K562 (cell line): ENCODE data around the gene NR3C1. TPM values are rescaled to one million over a fixed set of nuclear protein-coding genes. Genes with fewer than 3 reads are reported as not detected.

Experiments
- ATAC-seq: fragments of 200-7000 bp; cut with Tn5 transposase; 3 replicates; pipeline ENCODE4 v1.9.1; 2020; ENCODE audit warnings: moderate library complexity
- BruUV-seq: library from RNA; stranded (reverse); fragments of 400-500 nt; replicated peaks from 2 replicates; lab custom pipeline; 2021; lab: Mats Ljungman, UMichigan
- CTCF ChIA-PET: fragments of 300-600 bp; formaldehyde crosslinking; extraction: SDS; loops from one replicate; lab custom pipeline; 2021; ENCODE audit warnings: low intra/inter-chr PET ratio; lab: Yijun Ruan, JAX
- POLR2A ChIA-PET: fragments of 300-600, 350-650 bp; sonication (Branson Sonifier 250); formaldehyde crosslinking; extraction: SDS; loops from one replicate; lab custom pipeline; 2021; ENCODE audit warnings: antibody characterized with exemption, inconsistent platforms; lab: Yijun Ruan, JAX
- DNase-seq, 4 experiments: peaks; one replicate each; pipeline versions ENCODE4 v3.0.0 to v3.0.0-alpha.2; 2011 to 2018; ENCODE audit warnings: low spot score in 3 of 4, mixed read lengths in 3 of 4; ENCODE audit errors: extremely low read depth in 1 of 4
- FAIRE-seq: peaks from 2 replicates; lab custom pipeline; 2011; peaks lifted over from hg19 to GRCh38; lab: Jason Lieb, UNC
- H2AFZ ChIP-seq: 2 replicates; pipeline ENCODE4 v1.6.0; 2011; ENCODE audit warnings: low read depth, low read length, control low read depth, inconsistent platforms
- H3K27ac ChIP-seq: fragments of 200-600 bp; 3 replicates; pipeline ENCODE4 v1.8.0; 2011; ENCODE audit warnings: low read depth, mild to moderate bottlenecking, control low read depth, inconsistent platforms, low read length, moderate library complexity, mixed read lengths; ENCODE audit errors: extremely low read depth
- H3K27me3 ChIP-seq, 2 experiments: fragments of 300-600 bp in 1 of 2; 2 replicates in 1 of 2; 3 replicates in 1 of 2; pipeline versions ENCODE4 v1.6.0 to v1.8.0; 2011; ENCODE audit warnings: inconsistent platforms in 2 of 2, low read length in 2 of 2, mild to moderate bottlenecking in 1 of 2, mixed read lengths in 1 of 2, moderate library complexity in 1 of 2; ENCODE audit not compliant: control insufficient read depth in 2 of 2, insufficient read depth in 2 of 2
- H3K36me3 ChIP-seq: fragments of 300-600 bp; 3 replicates; pipeline ENCODE4 v1.8.0; 2011; ENCODE audit warnings: mild to moderate bottlenecking, low read length, inconsistent platforms; ENCODE audit not compliant: control insufficient read depth, insufficient read depth
- H3K4me1 ChIP-seq, 2 experiments: fragments of 200-600 bp in 1 of 2; replicated peaks in 1 of 2; 2 replicates in 1 of 2; 3 replicates in 1 of 2; pipeline versions ENCODE4 v1.5.1 to v1.8.0; 2011; ENCODE audit warnings: inconsistent platforms in 2 of 2, low read length in 2 of 2, mild to moderate bottlenecking in 1 of 2, mixed read lengths in 1 of 2, moderate library complexity in 1 of 2; ENCODE audit not compliant: control insufficient read depth in 2 of 2, insufficient read depth in 2 of 2
- H3K4me2 ChIP-seq: 2 replicates; pipeline ENCODE4 v1.6.1; 2011; ENCODE audit warnings: low read length, control low read depth, inconsistent platforms, mixed read lengths; ENCODE audit not compliant: insufficient read depth
- H3K4me3 ChIP-seq: fragments of 200-600 bp; sonication (generic), shearing (Covaris generic); 2 replicates; pipeline ENCODE4 v1.5.1; 2016; ENCODE audit warnings: control low read depth, inconsistent platforms
- H3K79me2 ChIP-seq: fragments of 200-600 bp; 3 replicates; pipeline ENCODE4 v1.8.0; 2011; ENCODE audit warnings: low read length, inconsistent platforms; ENCODE audit not compliant: control insufficient read depth, insufficient read depth
- H3K9ac ChIP-seq, 2 experiments: 2 replicates each; pipeline versions ENCODE4 v1.6.0 to v1.6.1; 2011; ENCODE audit warnings: low read depth in 2 of 2, low read length in 2 of 2, control low read depth in 1 of 2, inconsistent platforms in 1 of 2, mild to moderate bottlenecking in 1 of 2, mixed read lengths in 1 of 2; ENCODE audit not compliant: insufficient read depth in 1 of 2
- H3K9me1 ChIP-seq: one replicate; pipeline ENCODE4 v1.6.0; 2011; ENCODE audit warnings: inconsistent platforms, mild to moderate bottlenecking, low read length, moderate library complexity; ENCODE audit not compliant: control insufficient read depth, insufficient read depth
- H3K9me3 ChIP-seq: replicated peaks from 2 replicates; pipeline ENCODE4 v1.5.1; 2011; ENCODE audit warnings: low read depth, low read length, inconsistent platforms; ENCODE audit not compliant: control insufficient read depth, insufficient read depth
- H4K20me1 ChIP-seq: replicated peaks from 2 replicates; pipeline ENCODE4 v1.6.1; 2011; ENCODE audit warnings: low read length, inconsistent platforms, mixed read lengths; ENCODE audit not compliant: control insufficient read depth, insufficient read depth
- C11orf30 ChIP-seq: fragments of 450-650 bp; IDR thresholded peaks from 2 replicates; pipeline ENCODE4 v1.6.1; 2016; ENCODE audit warnings: low read depth, mild to moderate bottlenecking
- LEF1 ChIP-seq: fragments of 450-650 bp; IDR thresholded peaks from 2 replicates; pipeline ENCODE4 v1.6.1; 2016; ENCODE audit warnings: mild to moderate bottlenecking
- MAFF ChIP-seq: IDR thresholded peaks from 2 replicates; pipeline ENCODE4 v1.6.1; 2012; ENCODE audit warnings: low read length, improper control_type of control experiment
- MAFG ChIP-seq: fragments of 450-650 bp; conservative IDR thresholded peaks from 2 replicates; pipeline ENCODE4 v1.6.1; 2016; ENCODE audit warnings: missing genetic modification characterization, missing compliant biosample characterization
- MAFK ChIP-seq: IDR thresholded peaks from 2 replicates; pipeline ENCODE4 v1.6.1; 2011; ENCODE audit warnings: low read length, improper control_type of control experiment
- NFE2 ChIP-seq: IDR thresholded peaks from 2 replicates; pipeline ENCODE4 v1.6.1; 2014; ENCODE audit warnings: antibody characterized with exemption, low read depth
- NUFIP1 ChIP-seq: fragments of 450-650 bp; IDR thresholded peaks from 2 replicates; pipeline ENCODE4 v1.6.1; 2018; ENCODE audit not compliant: partially characterized antibody
- TRIM24 ChIP-seq, 2 experiments: fragments of 450-650 bp; IDR thresholded peaks; 2 replicates each; pipeline ENCODE4 v1.6.1; 2016
- ZKSCAN1 ChIP-seq: fragments of 150-350 bp; IDR thresholded peaks from 2 replicates; pipeline ENCODE4 v1.6.1; 2016; ENCODE audit warnings: low read depth, low read length
- ZNF316 ChIP-seq: fragments of 450-650 bp; IDR thresholded peaks from 2 replicates; pipeline ENCODE4 v1.6.1; 2016
- ZNF76 ChIP-seq: fragments of 250-450 bp; sonication (Bioruptor Pico); IDR thresholded peaks from 2 replicates; pipeline ENCODE4 v1.4.0; 2020; ENCODE audit warnings: mild to moderate bottlenecking, moderate library complexity, borderline replicate concordance
- WGBS: fragments of 100-300 bp; shearing (Covaris generic); methylation state at CpG from one replicate; pipeline ENCODE4 v1.1.6; 2016; ENCODE audit warnings: low coverage, mixed read lengths; ENCODE audit not compliant: insufficient coverage; ENCODE audit errors: missing lambda C conversion rate; 5-methylcytosine and 5-hydroxymethylcytosine counted together
- in situ Hi-C: fragments of 300-500 bp; cut with MboI; formaldehyde crosslinking; loops from 4 replicates; pipeline ENCODE4 v1.15.0; 2018; ENCODE audit warnings: inconsistent platforms, mixed read lengths
- intact Hi-C: fragments of 100-400 bp; cut with micrococcal nuclease; formaldehyde crosslinking; loops from 2 replicates; pipeline ENCODE4 v1.14.2; 2022
- polyA plus RNA-seq, 8 experiments: library from polyadenylated mRNA; depleted of rRNA in 4 of 8; stranded (reverse) in 5 of 8; unstranded in 3 of 8; fragments of >200 nt; fragmentation: Nextera tagmentation in 2 of 8; fragmentation: Illumina TruSeq in 1 of 8; extraction: Ambion mirVana in 2 of 8; extraction: Trizol in 1 of 8; gene quantifications; 2 replicates each; pipeline versions ENCODE4 v1.2.1 to v1.2.3, GENCODE V29; 2011 to 2014; ENCODE audit warnings: inconsistent platforms in 1 of 8, missing spikeins in 1 of 8
- total RNA-seq, 7 experiments: library from RNA; depleted of rRNA in 6 of 7; stranded (reverse); fragments of >200 nt in 6 of 7; fragmentation: Illumina TruSeq in 2 of 7; extraction: Trizol in 2 of 7; gene quantifications; 2 replicates each; pipeline versions ENCODE4 v1.2.1 to v1.2.3, GENCODE V29; 2011 to 2021; ENCODE audit warnings: low replicate concordance in 1 of 7
- TF ChIP-seq, protein P1 (sequence below): sonication (generic); formaldehyde crosslinking; IDR thresholded peaks from 2 replicates; pipeline ENCODE4 v1.8.0; 2023; ENCODE audit warnings: mild to moderate bottlenecking, missing genetic modification reagents
- TF ChIP-seq, protein P2 (sequence below): fragments of 450-650 bp; IDR thresholded peaks from 2 replicates; pipeline ENCODE4 v1.6.1; 2016; ENCODE audit warnings: missing biosample characterization, missing genetic modification characterization
- TF ChIP-seq, protein P3 (sequence below): IDR thresholded peaks from 2 replicates; pipeline ENCODE4 v1.6.1; 2012; ENCODE audit warnings: low read depth, low read length, improper control_type of control experiment, borderline replicate concordance

NR3C1 gene
- total and polyA plus RNA-seq, 9 of the 15 experiments (the other 6 are each of a cell fraction or from before 2014, with no cell fraction given), result 8.2 to 36.0 (median 15.0) TPM

DNA sequence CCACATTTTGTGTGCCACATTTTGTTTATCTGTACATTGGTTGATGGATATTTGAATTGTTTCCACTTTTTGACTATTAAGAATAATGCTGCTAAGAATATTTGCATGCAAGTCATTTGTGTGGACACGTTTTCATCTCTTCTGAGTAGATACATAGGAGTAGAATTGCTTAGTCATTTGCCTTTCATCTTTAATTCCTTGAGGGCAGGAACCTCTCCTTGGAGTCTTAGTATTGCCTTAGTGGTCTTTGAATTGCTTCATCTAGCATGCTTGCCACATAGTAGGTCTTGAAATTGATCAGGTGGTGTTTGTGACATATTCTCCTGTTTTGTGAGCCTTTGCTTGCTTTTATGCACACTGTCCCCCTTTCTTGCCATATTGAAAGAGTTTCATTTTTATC lies 128.5 kb downstream of the NR3C1 start:
- FAIRE-seq, result no peak
- H2AFZ ChIP-seq, result no peak overlapping the region
- peaks cover 0 to 3% of the 10 kb centered on the region in 2 experiments; a peak in 1 of 5 replicates for H3K4me1 ChIP-seq
- H3K79me2 ChIP-seq, result no peaks in the 10 kb centered on the region
- DNase-seq, result no peak
- no peak overlapping the region for H3K4me2 ChIP-seq
- no peak overlapping the region for H3K27ac ChIP-seq
- peaks cover 4% of the 10 kb centered on the region; the same call in 2 of the 3 replicates for H3K36me3 ChIP-seq
- intact Hi-C loops (no loop called here), in situ Hi-C loops (no loop called here)
- H3K9me1 ChIP-seq, result no peaks in the 10 kb centered on the region
- H3K9me3 ChIP-seq, result no peaks in the 10 kb centered on the region
- TF ChIP-seq MAFG (tag) (peak; percentile 81), C11orf30 (peak; percentile 79), NFE2 (peak; percentile 80), TRIM24 (IDR thresholded peaks at IDR 0.05) (peak; percentile 33 to 79; a peak in 2 of 4 replicates), MAFF (peak; percentile 49; the same call in 1 of the 2 replicates), ZNF76 (CRISPR knock-in tag) (no peak), ZNF316 (peak; percentile 87), LEF1 (peak; percentile 76), NUFIP1 (no peak), ZKSCAN1 (peak; percentile 82), MAFK (peak; percentile 41; the same call in 1 of the 2 replicates)
- TF ChIP-seq, protein P1, sequence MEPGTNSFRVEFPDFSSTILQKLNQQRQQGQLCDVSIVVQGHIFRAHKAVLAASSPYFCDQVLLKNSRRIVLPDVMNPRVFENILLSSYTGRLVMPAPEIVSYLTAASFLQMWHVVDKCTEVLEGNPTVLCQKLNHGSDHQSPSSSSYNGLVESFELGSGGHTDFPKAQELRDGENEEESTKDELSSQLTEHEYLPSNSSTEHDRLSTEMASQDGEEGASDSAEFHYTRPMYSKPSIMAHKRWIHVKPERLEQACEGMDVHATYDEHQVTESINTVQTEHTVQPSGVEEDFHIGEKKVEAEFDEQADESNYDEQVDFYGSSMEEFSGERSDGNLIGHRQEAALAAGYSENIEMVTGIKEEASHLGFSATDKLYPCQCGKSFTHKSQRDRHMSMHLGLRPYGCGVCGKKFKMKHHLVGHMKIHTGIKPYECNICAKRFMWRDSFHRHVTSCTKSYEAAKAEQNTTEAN, result no peak
- TF ChIP-seq, protein P2, sequence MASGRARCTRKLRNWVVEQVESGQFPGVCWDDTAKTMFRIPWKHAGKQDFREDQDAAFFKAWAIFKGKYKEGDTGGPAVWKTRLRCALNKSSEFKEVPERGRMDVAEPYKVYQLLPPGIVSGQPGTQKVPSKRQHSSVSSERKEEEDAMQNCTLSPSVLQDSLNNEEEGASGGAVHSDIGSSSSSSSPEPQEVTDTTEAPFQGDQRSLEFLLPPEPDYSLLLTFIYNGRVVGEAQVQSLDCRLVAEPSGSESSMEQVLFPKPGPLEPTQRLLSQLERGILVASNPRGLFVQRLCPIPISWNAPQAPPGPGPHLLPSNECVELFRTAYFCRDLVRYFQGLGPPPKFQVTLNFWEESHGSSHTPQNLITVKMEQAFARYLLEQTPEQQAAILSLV (tag), result no peak
- TF ChIP-seq, protein P3, sequence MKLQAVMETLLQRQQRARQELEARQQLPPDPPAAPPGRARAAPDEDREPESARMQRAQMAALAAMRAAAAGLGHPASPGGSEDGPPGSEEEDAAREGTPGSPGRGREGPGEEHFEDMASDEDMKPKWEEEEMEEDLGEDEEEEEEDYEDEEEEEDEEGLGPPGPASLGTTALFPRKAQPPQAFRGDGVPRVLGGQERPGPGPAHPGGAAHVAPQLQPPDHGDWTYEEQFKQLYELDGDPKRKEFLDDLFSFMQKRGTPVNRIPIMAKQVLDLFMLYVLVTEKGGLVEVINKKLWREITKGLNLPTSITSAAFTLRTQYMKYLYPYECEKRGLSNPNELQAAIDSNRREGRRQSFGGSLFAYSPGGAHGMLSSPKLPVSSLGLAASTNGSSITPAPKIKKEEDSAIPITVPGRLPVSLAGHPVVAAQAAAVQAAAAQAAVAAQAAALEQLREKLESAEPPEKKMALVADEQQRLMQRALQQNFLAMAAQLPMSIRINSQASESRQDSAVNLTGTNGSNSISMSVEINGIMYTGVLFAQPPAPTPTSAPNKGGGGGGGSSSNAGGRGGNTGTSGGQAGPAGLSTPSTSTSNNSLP, result no peak
- no peak overlapping the region for H3K9ac ChIP-seq
- BruUV-seq, result no TSS peak
- ChIA-PET POLR2A (interaction anchor here (0.6 kb wide), 1 partner anchor 87 kb away, joined by 3 read pairs; no protein-coding TSS in a partner anchor), CTCF (no interaction called here)
- WGBS, result 20% methylated on average over 1 of the region's 1 CpG
- H3K4me3 ChIP-seq, result no peak overlapping the region
- no peaks in the 10 kb centered on the region for H3K27me3 ChIP-seq
- H4K20me1 ChIP-seq, result no peaks in the 10 kb centered on the region
- ATAC-seq, result peak; percentile 61; the same call in 1 of the 3 replicates
